Right renal pelvis (tissue), 4 donors: ENCODE results near the gene VTI1A. TPM values are rescaled to one million over a fixed set of nuclear protein-coding genes. Genes with fewer than 3 reads are reported as not detected.

Experiments
- DNase-seq, 4 donors: peaks; one replicate each; pipeline ENCODE4 v3.0.0-alpha.2; 2013; ENCODE audit warnings: low read depth in 4 of 4, low spot score in 3 of 4, missing footprints in 1 of 4
- polyA plus RNA-seq, 4 donors: library from polyadenylated mRNA; unstranded; fragments of 120-200 nt; gene quantifications; one replicate each; pipeline ENCODE4 v1.2.1, GENCODE V29; 2013; ENCODE audit not compliant: insufficient read length in 4 of 4

Gene VTI1A
- polyA plus RNA-seq, 4 donors = 19.4 to 20.9 (median 20.7) TPM

GRCh38 chr10:112624546-112625048 lies 177.6 kb downstream of the VTI1A start:
- no peak for DNase-seq

- no peak for DNase-seq
Measured at GRCh38 chr10:112628951-112629609, 182.1 kb downstream of the VTI1A start.

GRCh38 chr10:112631501-112632400 lies 184.7 kb downstream of the VTI1A start:
- DNase-seq = no peak

GRCh38 chr10:112634096-112634830 lies 187.2 kb downstream of the VTI1A start:
- DNase-seq = no peak

- no peak for DNase-seq
Measured at GRCh38 chr10:112637901-112638300, 190.9 kb downstream of the VTI1A start.

- DNase-seq = no peak
Measured at GRCh38 chr10:112639298-112639697, 192.3 kb downstream of the VTI1A start.

GRCh38 chr10:112640638-112641037 lies 193.6 kb downstream of the VTI1A start:
- DNase-seq = no peak

- DNase-seq = no peak
Measured at GRCh38 chr10:112643600-112644264, 196.7 kb downstream of the VTI1A start.

- no peak for DNase-seq
Measured at GRCh38 chr10:112644265-112644645, 197.2 kb downstream of the VTI1A start.

GRCh38 chr10:112649006-112649821 lies 202.2 kb downstream of the VTI1A start:
- no peak for DNase-seq

GRCh38 chr10:112649822-112650152 lies 202.8 kb downstream of the VTI1A start:
- no peak for DNase-seq

GRCh38 chr10:112650588-112651030 lies 203.6 kb downstream of the VTI1A start:
- DNase-seq = no peak

GRCh38 chr10:112653215-112653614 lies 206.2 kb downstream of the VTI1A start:
- no peak for DNase-seq

GRCh38 chr10:112653851-112654250 lies 206.8 kb downstream of the VTI1A start:
- no peak for DNase-seq

GRCh38 chr10:112654794-112655193 lies 207.8 kb downstream of the VTI1A start:
- no peak for DNase-seq

GRCh38 chr10:112655722-112656121 lies 208.7 kb downstream of the VTI1A start:
- no peak for DNase-seq

- no peak for DNase-seq
Measured at GRCh38 chr10:112658465-112658864, 211.4 kb downstream of the VTI1A start.

- no peak for DNase-seq
Measured at GRCh38 chr10:112658900-112659638, 212.1 kb downstream of the VTI1A start.
